ENCODE results near the gene SLC2A8. TPM values are rescaled to one million over a fixed set of nuclear protein-coding genes. Genes with fewer than 3 reads are reported as not detected.

SLC2A8 gene
- total RNA-seq, 1 donor from 2014 or later: 37.2 TPM

DNA sequence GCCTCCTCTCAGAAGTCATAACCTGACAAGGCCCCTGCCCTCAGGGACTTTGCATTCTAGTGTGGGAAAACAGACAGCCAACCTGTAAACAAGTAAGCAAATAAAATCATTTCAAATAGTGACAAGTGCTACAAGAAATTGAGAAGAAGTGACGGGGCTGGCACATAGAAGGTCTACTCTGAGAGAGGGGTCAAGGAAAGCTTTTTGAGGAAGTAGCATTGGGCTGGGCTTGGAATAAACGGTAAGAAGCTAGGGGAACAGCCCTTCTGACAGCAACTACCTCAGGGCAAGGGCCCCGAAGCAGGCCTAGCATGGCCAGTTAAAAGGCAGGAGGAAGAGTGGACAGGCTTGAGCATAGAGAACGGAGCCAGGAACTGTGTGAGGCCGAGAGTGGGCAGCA is 4.8 kb upstream of the SLC2A8 start:
- Mint-ChIP-seq H3K4me1 (peaks cover 35% of the 10 kb centered on the region), H3K27me3 (ENCODE audit: low read depth) (no peaks in the 10 kb centered on the region), H3K36me3 (ENCODE audit: low read depth) (no peaks in the 10 kb centered on the region), H3K9me3 (no peaks in the 10 kb centered on the region), H3K27ac (ENCODE audit: unreplicated experiment) (no peak overlapping the region), H3K4me3 (no peak overlapping the region)
- no peak for DNase-seq (ENCODE audit: low read depth, low spot score)
- TF ChIP-seq, protein P1, sequence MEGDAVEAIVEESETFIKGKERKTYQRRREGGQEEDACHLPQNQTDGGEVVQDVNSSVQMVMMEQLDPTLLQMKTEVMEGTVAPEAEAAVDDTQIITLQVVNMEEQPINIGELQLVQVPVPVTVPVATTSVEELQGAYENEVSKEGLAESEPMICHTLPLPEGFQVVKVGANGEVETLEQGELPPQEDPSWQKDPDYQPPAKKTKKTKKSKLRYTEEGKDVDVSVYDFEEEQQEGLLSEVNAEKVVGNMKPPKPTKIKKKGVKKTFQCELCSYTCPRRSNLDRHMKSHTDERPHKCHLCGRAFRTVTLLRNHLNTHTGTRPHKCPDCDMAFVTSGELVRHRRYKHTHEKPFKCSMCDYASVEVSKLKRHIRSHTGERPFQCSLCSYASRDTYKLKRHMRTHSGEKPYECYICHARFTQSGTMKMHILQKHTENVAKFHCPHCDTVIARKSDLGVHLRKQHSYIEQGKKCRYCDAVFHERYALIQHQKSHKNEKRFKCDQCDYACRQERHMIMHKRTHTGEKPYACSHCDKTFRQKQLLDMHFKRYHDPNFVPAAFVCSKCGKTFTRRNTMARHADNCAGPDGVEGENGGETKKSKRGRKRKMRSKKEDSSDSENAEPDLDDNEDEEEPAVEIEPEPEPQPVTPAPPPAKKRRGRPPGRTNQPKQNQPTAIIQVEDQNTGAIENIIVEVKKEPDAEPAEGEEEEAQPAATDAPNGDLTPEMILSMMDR (conservative IDR thresholded peaks at IDR 0.05): no peak

DNA sequence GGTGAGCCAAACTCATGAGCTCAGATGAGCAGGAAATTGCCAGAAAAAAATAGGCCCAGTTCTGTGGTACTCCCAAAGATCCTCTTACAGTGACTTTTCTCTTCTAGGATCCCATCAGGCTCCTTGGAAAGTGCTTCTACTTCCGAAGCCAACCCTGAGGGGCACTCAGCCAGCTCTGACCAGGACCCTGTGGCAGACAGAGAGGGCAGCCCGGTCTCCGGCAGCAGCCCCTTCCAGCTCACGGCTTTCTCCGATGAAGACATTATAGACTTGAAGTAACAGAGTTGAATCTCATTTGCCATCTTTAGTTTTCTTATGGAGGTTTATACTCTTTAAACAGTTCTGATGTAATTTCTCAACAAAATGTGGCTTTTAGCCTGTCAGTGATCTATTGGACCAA is 4.0 kb upstream of the SLC2A8 start:
- no peak overlapping the region for H3K27ac Mint-ChIP-seq (ENCODE audit: unreplicated experiment)
- H3K9me3 Mint-ChIP-seq: no peaks in the 10 kb centered on the region
- no peaks in the 10 kb centered on the region for H3K27me3 Mint-ChIP-seq (ENCODE audit: low read depth)
- H3K4me1 Mint-ChIP-seq: peaks cover 34% of the 10 kb centered on the region
- H3K36me3 Mint-ChIP-seq (ENCODE audit: low read depth): no peaks in the 10 kb centered on the region
- H3K4me3 Mint-ChIP-seq: no peak overlapping the region
- TF ChIP-seq, protein P1 (conservative IDR thresholded peaks at IDR 0.05): no peak
- DNase-seq (ENCODE audit: low read depth, low spot score): no peak

DNA sequence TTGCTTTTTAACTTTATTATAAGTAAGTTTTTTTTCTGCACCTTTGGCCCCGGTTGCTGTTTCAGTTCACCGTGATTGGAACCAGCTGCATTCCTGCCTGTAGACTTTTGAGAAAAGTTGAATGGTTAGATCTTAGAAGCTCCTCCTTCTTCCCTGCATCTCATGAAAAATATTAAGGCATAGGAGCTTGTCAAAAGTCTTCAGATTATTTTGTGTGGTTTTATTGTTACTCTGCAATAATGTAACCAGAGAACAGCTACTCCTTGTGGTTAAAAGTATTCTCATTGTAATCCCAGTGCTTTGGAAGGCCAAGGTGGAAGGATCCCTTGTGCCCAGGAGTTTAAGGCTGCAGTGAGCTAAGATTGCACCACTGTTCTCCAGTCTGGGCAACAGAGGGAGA is 3.3 kb upstream of the SLC2A8 start:
- DNase-seq (ENCODE audit: low read depth, low spot score): no peak
- TF ChIP-seq, protein P1 (conservative IDR thresholded peaks at IDR 0.05): no peak
- H3K9me3 Mint-ChIP-seq: no peaks in the 10 kb centered on the region
- no peak overlapping the region for H3K4me3 Mint-ChIP-seq
- H3K27ac Mint-ChIP-seq (ENCODE audit: unreplicated experiment): no peak overlapping the region
- H3K4me1 Mint-ChIP-seq: peaks cover 33% of the 10 kb centered on the region
- H3K27me3 Mint-ChIP-seq (ENCODE audit: low read depth): no peaks in the 10 kb centered on the region
- H3K36me3 Mint-ChIP-seq (ENCODE audit: low read depth): no peaks in the 10 kb centered on the region

DNA sequence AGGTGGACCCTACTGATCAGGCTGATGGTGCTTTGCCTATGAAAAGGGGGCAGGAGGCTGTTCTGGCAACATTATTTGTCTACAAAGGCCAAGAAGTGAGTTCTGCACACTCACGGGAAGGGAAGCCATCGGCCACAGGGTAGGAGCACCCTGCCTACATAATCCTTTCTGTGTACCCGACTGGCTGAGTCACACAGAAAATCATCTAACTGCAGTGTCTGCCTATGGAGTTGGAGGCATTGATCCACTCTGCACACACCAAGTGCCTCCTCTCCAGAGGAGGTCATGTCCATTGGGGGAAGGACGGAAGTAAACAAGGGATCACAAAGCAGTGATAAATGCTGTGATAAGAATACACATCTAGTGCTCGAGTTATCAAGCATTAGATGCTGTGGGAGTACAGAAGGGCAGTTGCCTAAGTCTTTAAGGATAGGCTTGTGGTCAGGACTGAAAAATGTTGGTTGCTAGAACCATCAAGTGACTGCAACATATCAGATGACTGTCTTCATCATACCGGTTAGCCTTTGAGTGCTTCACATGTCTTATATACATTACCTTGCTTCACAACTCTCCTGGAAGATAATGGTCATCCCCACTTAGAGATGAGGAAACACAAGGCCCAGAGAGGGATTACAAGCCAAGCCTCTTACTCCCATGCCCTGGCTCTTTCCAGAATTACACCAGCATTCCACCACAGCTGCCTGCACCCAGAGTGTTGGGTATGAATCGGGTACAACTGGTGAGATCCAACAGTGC is 1.3 kb upstream of the SLC2A8 start:
- Mint-ChIP-seq H3K36me3 (ENCODE audit: low read depth) (no peaks in the 10 kb centered on the region), H3K4me1 (peaks cover 16% of the 10 kb centered on the region), H3K4me3 (peak overlapping the region; percentile 90), H3K27ac (ENCODE audit: unreplicated experiment) (peak overlapping the region; percentile 84), H3K9me3 (no peaks in the 10 kb centered on the region), H3K27me3 (ENCODE audit: low read depth) (no peaks in the 10 kb centered on the region)
- TF ChIP-seq, protein P1 (conservative IDR thresholded peaks at IDR 0.05): no peak
- DNase-seq (ENCODE audit: low read depth, low spot score): no peak

DNA sequence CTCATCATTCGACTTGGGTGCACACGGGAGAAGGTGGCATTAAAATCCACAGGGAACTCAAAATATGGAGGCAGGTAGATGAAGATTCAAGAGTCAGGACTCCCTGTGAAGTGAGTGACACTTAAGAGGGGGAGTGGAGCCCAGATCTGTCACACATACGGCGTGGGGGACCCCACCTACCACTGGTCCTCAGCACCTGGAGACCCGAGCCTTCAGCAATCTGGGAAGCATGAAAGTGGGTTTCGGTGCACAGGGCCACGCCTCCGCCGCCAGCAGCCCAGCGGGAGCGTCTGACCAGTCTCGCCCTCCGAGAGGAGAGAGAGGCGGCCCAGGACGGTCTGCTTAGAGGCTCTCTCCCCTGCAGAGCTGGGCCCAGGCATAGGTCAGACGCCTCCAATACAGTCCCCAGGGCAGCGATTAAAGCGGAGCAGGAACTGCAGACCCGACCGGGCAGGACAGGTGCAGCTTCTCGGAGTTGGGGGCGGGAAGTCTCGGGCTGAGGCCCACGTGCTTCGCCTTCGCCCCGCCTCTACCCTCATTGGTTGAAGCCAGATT is 639 bp upstream of the SLC2A8 start:
- Mint-ChIP-seq H3K4me3 (peak overlapping the region; percentile 90), H3K4me1 (peaks cover 16% of the 10 kb centered on the region), H3K27me3 (ENCODE audit: low read depth) (no peaks in the 10 kb centered on the region), H3K27ac (ENCODE audit: unreplicated experiment) (peak overlapping the region; percentile 84), H3K36me3 (ENCODE audit: low read depth) (no peaks in the 10 kb centered on the region), H3K9me3 (no peaks in the 10 kb centered on the region)
- DNase-seq (ENCODE audit: low read depth, low spot score): no peak
- TF ChIP-seq, protein P1 (conservative IDR thresholded peaks at IDR 0.05): no peak

Measured in neural crest cell (in vitro differentiated cells).